Natural killer cell treated with Interleukin-12 subunit alpha and Interleukin-12 subunit beta and Interleukin-15 and Interleukin-18, amount 100 ng/mL, for 72 hours (primary cell): Measurements from ENCODE around the gene KHDC4. TPM values are rescaled to one million over a fixed set of nuclear protein-coding genes. Genes with fewer than 3 reads are reported as not detected.

Experiments
- ATAC-seq, 2 donors: fragments of 150-1000 bp; cut with Tn5 transposase in 1 of 2; sonication (Bioruptor Pico), chemical (Tn5 transposase) in 1 of 2; 2 replicates each; pipeline ENCODE4 v1.10.0; 2021
- DNase-seq: peaks from one replicate; pipeline ENCODE4 v3.0.0; 2022; ENCODE audit warnings: low spot score
- H3K27ac Mint-ChIP-seq, 2 donors: 1 replicate in 1 of 2; 2 replicates in 1 of 2; pipeline ENCODE4 v1.8.0; 2022; ENCODE audit warnings: mixed read lengths in 2 of 2, mild to moderate bottlenecking in 1 of 2, moderate library complexity in 1 of 2
- H3K27me3 Mint-ChIP-seq, 2 donors: 1 replicate in 1 of 2; 2 replicates in 1 of 2; pipeline ENCODE4 v1.8.0; 2022; ENCODE audit warnings: mixed read lengths in 2 of 2
- H3K36me3 Mint-ChIP-seq: one replicate; pipeline ENCODE4 v1.8.0; 2022; ENCODE audit warnings: mixed read lengths
- H3K4me1 Mint-ChIP-seq, 2 donors: 1 replicate in 1 of 2; 2 replicates in 1 of 2; pipeline ENCODE4 v1.8.0; 2022; ENCODE audit warnings: low read depth in 2 of 2, mixed read lengths in 2 of 2, mild to moderate bottlenecking in 1 of 2
- H3K4me3 Mint-ChIP-seq: one replicate; pipeline ENCODE4 v1.8.0; 2022; ENCODE audit warnings: mixed read lengths
- H3K9me3 Mint-ChIP-seq: 2 replicates; pipeline ENCODE4 v1.8.0; 2022; ENCODE audit warnings: mixed read lengths
- total RNA-seq, 2 donors: library from RNA; stranded (reverse); gene quantifications; one replicate each; pipeline ENCODE4 v1.2.3, GENCODE V29; 2022

KHDC4 gene
- total RNA-seq, 2 donors from 2014 or later = 47.6 to 96.0 TPM

- no peaks in the 10 kb centered on the region for H3K9me3 Mint-ChIP-seq
- H3K27me3 Mint-ChIP-seq = no peaks in the 10 kb centered on the region
- DNase-seq = no peak
- no peaks in the 10 kb centered on the region for H3K36me3 Mint-ChIP-seq
- no peak overlapping the region for H3K4me3 Mint-ChIP-seq
- peaks cover 20 to 31% of the 10 kb centered on the region in 2 donors for H3K4me1 Mint-ChIP-seq
- no peak for ATAC-seq
- peak overlapping the region; percentile 79 to 91 for H3K27ac Mint-ChIP-seq
Observed at GRCh38 chr1:155962599-155963211, 28.5 kb upstream of the KHDC4 start.

DNA sequence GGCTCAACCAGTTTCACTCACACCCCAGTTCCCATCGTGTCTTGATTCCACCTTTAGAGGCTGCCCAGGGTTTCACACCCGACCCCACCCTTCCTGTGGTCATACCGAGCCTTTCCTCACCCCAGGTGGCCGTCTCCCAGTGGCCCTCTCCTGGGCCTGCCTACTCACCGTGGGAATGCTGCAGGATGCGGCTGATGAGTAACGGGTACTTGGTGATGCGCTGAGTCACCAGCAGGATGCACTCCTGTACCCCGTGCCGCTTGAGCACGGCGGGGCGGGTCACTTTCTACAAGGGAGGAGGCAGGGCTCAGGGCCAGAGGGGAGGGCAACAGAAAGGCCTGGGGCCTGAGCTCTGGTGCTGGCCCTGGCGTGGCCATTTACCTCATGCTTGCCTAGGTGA is 27.7 kb upstream of the KHDC4 start:
- peak; percentile 79 to 86 for ATAC-seq
- Mint-ChIP-seq H3K9me3 (no peaks in the 10 kb centered on the region), H3K36me3 (peaks cover 6% of the 10 kb centered on the region), H3K27ac (peak overlapping the region; percentile 79 to 91), H3K4me1 (peaks cover 12 to 25% of the 10 kb centered on the region in 2 donors), H3K27me3 (no peaks in the 10 kb centered on the region), H3K4me3 (no peak overlapping the region)
- no peak for DNase-seq

DNA sequence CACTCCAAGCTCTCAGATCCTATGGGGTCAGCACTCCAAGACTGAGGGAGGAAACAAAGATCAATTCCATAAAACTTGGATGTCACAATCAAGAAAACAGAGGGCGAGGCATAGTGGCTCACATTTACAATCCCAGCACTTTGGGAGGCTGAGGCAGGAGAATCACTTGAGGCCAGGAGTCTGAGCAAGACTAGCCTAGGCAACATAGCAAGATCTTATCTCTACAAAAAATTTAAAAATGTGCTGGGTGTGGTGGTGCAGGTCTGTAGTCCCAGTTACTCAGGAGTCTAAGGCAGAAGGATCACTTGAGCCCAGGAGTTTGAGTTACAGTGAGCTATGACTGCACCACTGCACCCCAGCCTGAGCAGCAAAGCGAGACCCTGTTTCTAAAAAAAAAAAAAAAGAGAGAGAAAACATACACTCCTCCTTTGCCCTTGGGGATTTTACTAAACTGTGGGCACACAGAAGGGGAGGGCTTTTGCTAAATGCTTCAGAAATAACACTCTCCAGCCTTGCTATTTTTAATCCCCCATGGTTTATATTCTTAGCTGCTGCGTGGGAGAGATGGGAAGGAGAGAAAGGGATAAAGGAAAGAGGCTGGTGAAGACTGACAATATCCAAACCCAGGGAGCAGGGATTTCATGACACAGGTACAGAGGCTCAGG is 26.0 kb upstream of the KHDC4 start:
- ATAC-seq (no peak), DNase-seq (no peak)
- H3K4me3 Mint-ChIP-seq = no peak overlapping the region
- peaks cover 6% of the 10 kb centered on the region for H3K36me3 Mint-ChIP-seq
- no peaks in the 10 kb centered on the region for H3K9me3 Mint-ChIP-seq
- H3K4me1 Mint-ChIP-seq = peaks cover 10 to 14% of the 10 kb centered on the region in 2 donors
- H3K27me3 Mint-ChIP-seq = no peaks in the 10 kb centered on the region
- peak overlapping the region; percentile 31 to 91 for H3K27ac Mint-ChIP-seq

DNA sequence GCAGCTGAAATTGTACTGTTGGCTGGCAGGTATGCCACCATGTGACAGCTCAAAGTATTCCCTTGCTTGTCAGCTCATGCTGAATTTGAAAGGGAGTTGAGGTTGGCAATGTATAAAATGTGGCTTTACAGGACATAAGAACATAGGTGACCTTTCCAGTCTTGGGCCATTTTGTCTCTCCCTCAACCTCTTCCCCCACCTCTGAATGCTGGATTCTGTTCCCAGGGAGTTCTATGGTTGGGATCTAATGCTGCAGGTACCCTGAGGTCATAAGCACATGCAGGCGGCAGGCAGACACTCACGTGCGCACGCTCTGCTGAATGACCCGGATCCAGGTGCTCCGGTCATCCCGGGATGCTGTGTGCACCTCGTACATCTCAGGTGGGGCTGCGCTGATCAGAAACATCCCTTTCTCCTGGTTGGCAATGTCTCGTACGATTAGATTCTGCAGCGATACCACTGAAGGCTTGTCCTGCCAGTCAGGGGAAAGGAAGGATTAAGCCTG is 23.2 kb upstream of the KHDC4 start:
- H3K36me3 Mint-ChIP-seq = peaks cover 12% of the 10 kb centered on the region
- no peak overlapping the region for H3K4me3 Mint-ChIP-seq
- no peaks in the 10 kb centered on the region for H3K27me3 Mint-ChIP-seq
- no peaks in the 10 kb centered on the region for H3K9me3 Mint-ChIP-seq
- H3K27ac Mint-ChIP-seq = no peak overlapping the region
- DNase-seq = no peak
- peaks cover 6 to 11% of the 10 kb centered on the region in 2 donors for H3K4me1 Mint-ChIP-seq
- no peak for ATAC-seq

GRCh38 chr1:155954645-155955044 is 20.4 kb upstream of the KHDC4 start:
- Mint-ChIP-seq H3K27me3 (no peaks in the 10 kb centered on the region), H3K9me3 (no peaks in the 10 kb centered on the region), H3K4me3 (no peak overlapping the region), H3K27ac (no peak overlapping the region), H3K4me1 (peaks cover 0 to 5% of the 10 kb centered on the region in 2 donors), H3K36me3 (peaks cover 12% of the 10 kb centered on the region)
- DNase-seq = no peak
- no peak for ATAC-seq

GRCh38 chr1:155952505-155952890 is 18.3 kb upstream of the KHDC4 start:
- Mint-ChIP-seq H3K27me3 (no peaks in the 10 kb centered on the region), H3K36me3 (peaks cover 12% of the 10 kb centered on the region), H3K27ac (no peak overlapping the region), H3K9me3 (no peaks in the 10 kb centered on the region), H3K4me1 (peaks cover 0 to 5% of the 10 kb centered on the region in 2 donors), H3K4me3 (no peak overlapping the region)
- ATAC-seq = no peak
- DNase-seq = no peak

DNA sequence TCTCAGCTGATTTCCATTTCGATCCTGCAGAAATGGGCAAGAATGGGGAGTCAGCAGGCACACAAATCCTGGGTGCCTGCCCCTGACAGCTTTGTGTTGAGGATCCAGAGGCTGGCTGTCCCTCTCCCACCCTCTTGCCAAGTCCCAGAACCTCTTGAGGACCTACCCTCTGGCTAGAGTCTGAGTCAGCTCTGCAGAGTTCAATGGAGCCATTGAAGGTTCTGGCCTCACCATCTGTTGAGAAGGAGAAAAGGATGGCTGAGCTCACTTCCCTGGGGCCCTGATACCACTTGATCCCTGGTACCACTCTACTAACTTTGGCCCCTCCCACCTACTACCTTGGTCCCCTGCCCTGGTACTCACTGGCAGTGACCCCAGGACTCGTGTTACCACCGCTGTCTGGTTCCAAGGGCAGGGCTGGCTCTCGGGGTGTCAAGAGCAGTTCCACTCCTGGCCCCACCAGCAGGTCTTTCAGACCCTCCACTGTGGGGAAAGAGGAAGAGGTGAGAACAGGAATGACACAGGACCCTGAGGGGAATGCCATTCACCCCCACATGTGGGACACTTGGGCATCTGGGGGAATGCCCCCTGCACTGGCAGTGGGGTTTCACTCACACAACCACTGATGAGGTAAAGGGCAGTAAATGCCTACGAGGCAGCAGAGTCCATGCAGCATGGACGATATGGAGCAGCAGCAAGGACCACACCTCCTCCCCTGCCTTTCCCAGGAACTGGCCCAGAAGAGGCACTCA is 17.7 kb upstream of the KHDC4 start:
- Mint-ChIP-seq H3K4me3 (no peak overlapping the region), H3K27ac (no peak overlapping the region)

DNA sequence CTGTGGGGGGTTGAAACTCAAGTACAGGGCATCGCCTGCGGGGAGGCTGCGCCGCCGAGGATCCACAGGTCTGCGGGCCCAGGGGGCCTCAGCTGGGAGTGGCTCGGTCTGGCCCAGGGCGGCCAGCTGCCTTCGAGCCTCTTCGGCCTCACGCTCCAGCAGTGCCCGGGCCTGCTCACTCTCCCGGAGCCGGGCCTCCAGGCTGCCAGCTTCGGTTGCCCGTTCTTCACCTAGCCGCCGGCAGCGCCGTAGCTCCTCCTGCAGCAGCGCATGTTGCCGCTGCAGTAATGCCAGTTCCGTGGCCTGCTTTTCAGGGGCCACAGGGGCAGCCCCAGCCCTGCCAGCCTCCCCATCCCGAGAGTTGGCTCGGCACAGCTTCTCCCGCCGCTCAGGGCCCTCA is 16.6 kb upstream of the KHDC4 start:
- Mint-ChIP-seq H3K9me3 (no peaks in the 10 kb centered on the region), H3K4me3 (no peak overlapping the region), H3K36me3 (peaks cover 18% of the 10 kb centered on the region), H3K4me1 (peaks cover 6 to 20% of the 10 kb centered on the region in 2 donors), H3K27me3 (no peaks in the 10 kb centered on the region), H3K27ac (no peak overlapping the region)
- DNase-seq (no peak), ATAC-seq (no peak)

More for the DNA sequence above, 17.7 kb upstream of the KHDC4 start:
- peaks cover 8% of the 10 kb centered on the region for H3K36me3 Mint-ChIP-seq
- H3K4me1 Mint-ChIP-seq = peaks cover 0 to 9% of the 10 kb centered on the region in 2 donors
- H3K9me3 Mint-ChIP-seq = no peaks in the 10 kb centered on the region
- H3K27me3 Mint-ChIP-seq = no peaks in the 10 kb centered on the region
- ATAC-seq (peak in 1 of 2 donors; percentile 15), DNase-seq (no peak)

DNA sequence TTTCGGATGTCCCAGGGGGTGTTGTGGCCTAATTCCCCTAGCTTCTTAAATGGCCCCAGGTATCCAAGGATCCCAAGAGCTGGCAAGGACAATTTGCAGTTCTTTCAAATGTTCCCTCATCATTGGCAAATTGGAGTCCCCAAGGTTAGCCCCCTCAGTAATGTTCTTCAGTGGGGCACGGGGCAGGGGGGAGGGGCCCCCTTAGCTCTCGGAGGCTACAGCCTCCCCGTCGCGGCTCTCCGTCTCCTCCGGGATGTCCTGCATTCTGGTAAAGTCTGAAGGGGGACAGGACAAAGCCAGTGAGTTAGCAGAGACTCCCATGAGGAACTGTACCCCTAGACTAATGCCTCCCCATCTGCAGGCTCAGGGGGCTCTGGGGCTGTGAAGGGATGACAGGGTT is 13.5 kb upstream of the KHDC4 start:
- DNase-seq = no peak
- peak overlapping the region; percentile 92 to 99 for H3K27ac Mint-ChIP-seq
- peaks cover 13 to 30% of the 10 kb centered on the region in 2 donors for H3K4me1 Mint-ChIP-seq
- no peaks in the 10 kb centered on the region for H3K27me3 Mint-ChIP-seq
- ATAC-seq = no peak
- H3K4me3 Mint-ChIP-seq = no peak overlapping the region
- peaks cover 12% of the 10 kb centered on the region for H3K36me3 Mint-ChIP-seq
- no peaks in the 10 kb centered on the region for H3K9me3 Mint-ChIP-seq

- Mint-ChIP-seq H3K4me3 (peak overlapping the region; percentile 94), H3K9me3 (no peaks in the 10 kb centered on the region), H3K36me3 (peaks cover 12% of the 10 kb centered on the region), H3K27ac (peak overlapping the region; percentile 92 to 99), H3K4me1 (peaks cover 13 to 33% of the 10 kb centered on the region in 2 donors), H3K27me3 (no peaks in the 10 kb centered on the region)
- DNase-seq (no peak), ATAC-seq (no peak)
Observed at GRCh38 chr1:155947292-155947691, 13.1 kb upstream of the KHDC4 start.

GRCh38 chr1:155946633-155947219 is 12.5 kb upstream of the KHDC4 start:
- DNase-seq = no peak
- Mint-ChIP-seq H3K4me1 (peaks cover 14 to 39% of the 10 kb centered on the region in 2 donors), H3K27ac (peak overlapping the region; percentile 92 to 99), H3K27me3 (no peaks in the 10 kb centered on the region), H3K36me3 (peaks cover 12% of the 10 kb centered on the region), H3K4me3 (peak overlapping the region; percentile 94), H3K9me3 (no peaks in the 10 kb centered on the region)
- peak in 1 of 2 donors; percentile 22 for ATAC-seq

DNA sequence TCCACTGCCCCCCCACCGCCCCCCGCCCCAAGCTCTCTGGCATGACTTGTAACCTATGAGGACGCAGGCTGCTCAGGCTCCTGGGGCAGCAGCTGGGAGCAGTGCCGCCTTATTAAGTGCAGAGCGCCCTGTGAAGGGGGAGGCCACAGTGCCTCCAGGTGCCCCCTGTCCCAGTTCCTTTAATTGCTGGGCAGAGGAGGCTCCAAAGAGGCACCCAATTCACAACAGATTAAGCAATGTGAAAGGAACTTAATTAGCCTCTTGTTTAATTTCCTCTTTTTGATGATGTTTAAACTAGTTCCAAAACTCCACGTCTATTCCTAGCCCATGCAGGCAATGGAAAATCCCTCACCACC is 10.2 kb upstream of the KHDC4 start:
- DNase-seq = no peak
- H3K36me3 Mint-ChIP-seq = peaks cover 12% of the 10 kb centered on the region
- no peaks in the 10 kb centered on the region for H3K9me3 Mint-ChIP-seq
- peak overlapping the region; percentile 17 for H3K4me3 Mint-ChIP-seq
- H3K4me1 Mint-ChIP-seq = peaks cover 31 to 50% of the 10 kb centered on the region in 2 donors
- peak overlapping the region; percentile 92 to 99 for H3K27ac Mint-ChIP-seq
- no peak for ATAC-seq
- no peaks in the 10 kb centered on the region for H3K27me3 Mint-ChIP-seq

GRCh38 chr1:155942578-155943141 is 8.4 kb upstream of the KHDC4 start:
- H3K4me3 Mint-ChIP-seq = no peak overlapping the region
- ATAC-seq (no peak), DNase-seq (no peak)
- H3K4me1 Mint-ChIP-seq = peaks cover 34 to 50% of the 10 kb centered on the region in 2 donors
- H3K27ac Mint-ChIP-seq = peak overlapping the region; percentile 74 to 82
- H3K36me3 Mint-ChIP-seq = peaks cover 12% of the 10 kb centered on the region
- no peaks in the 10 kb centered on the region for H3K9me3 Mint-ChIP-seq
- no peaks in the 10 kb centered on the region for H3K27me3 Mint-ChIP-seq
